ENCODE data around the gene KCNQ1OT1.
A peak's percentile ranks its signal among the peaks of the same experiment; 100 is the strongest.

Gene KCNQ1OT1

GRCh38 chr11:2698386-2699184 is 1.2 kb downstream of the KCNQ1OT1 start:
- Histone ChIP-seq H3K4me1 (ENCODE audit: low read length) (no peaks in the 10 kb centered on the region), H3K27ac (ENCODE audit: low read length) (no peak overlapping the region)

GRCh38 chr11:2697866-2698265 is 1.9 kb downstream of the KCNQ1OT1 start:
- DNase-seq: no peak
- no peaks in the 10 kb centered on the region for H3K9me3 ChIP-seq (replicated peaks; ENCODE audit: insufficient read depth, low read length)
- no peaks in the 10 kb centered on the region for H3K36me3 ChIP-seq (replicated peaks; ENCODE audit: insufficient read depth, low read length)
- no peaks in the 10 kb centered on the region for H3K4me1 ChIP-seq (ENCODE audit: low read length)
- no peaks in the 10 kb centered on the region for H3K27me3 ChIP-seq (replicated peaks; ENCODE audit: insufficient read depth, low read length)
- no peaks in the 10 kb centered on the region for H4K20me1 ChIP-seq (ENCODE audit: insufficient read depth, low read length)
- no peak for TF ChIP-seq EZH2 (optimal IDR thresholded peaks at IDR 0.05; ENCODE audit: low read depth, low read length)
- TF ChIP-seq CTCF (IDR thresholded peaks at IDR 0.05; ENCODE audit: low read length): no peak
- H2AFZ ChIP-seq (ENCODE audit: low read length): no peak overlapping the region
- H3K79me2 ChIP-seq (ENCODE audit: low read length): peaks cover 65% of the 10 kb centered on the region
- no peaks in the 10 kb centered on the region for H3K9me2 ChIP-seq (replicated peaks; ENCODE audit: insufficient read depth, low read length)
- H3K9ac ChIP-seq (ENCODE audit: low read length): no peak overlapping the region
- H3K4me2 ChIP-seq (ENCODE audit: low read depth, low read length): peak overlapping the region; percentile 53; the same call in 1 of the 2 replicates
- H3K27ac ChIP-seq (ENCODE audit: low read length): no peak overlapping the region
- no peaks in the 10 kb centered on the region for H3F3A ChIP-seq (ENCODE audit: insufficient read depth, low read length)
- no peak overlapping the region for H3K4me3 ChIP-seq (ENCODE audit: low read length)

More at GRCh38 chr11:2698386-2699184, 1.2 kb downstream of the KCNQ1OT1 start:
- H3K36me3 ChIP-seq (replicated peaks; ENCODE audit: insufficient read depth, low read length): no peaks in the 10 kb centered on the region
- no peaks in the 10 kb centered on the region for H3K27me3 ChIP-seq (replicated peaks; ENCODE audit: insufficient read depth, low read length)
- peak overlapping the region; percentile 65 for H3K4me3 ChIP-seq (ENCODE audit: low read length)
- TF ChIP-seq EZH2 (optimal IDR thresholded peaks at IDR 0.05; ENCODE audit: low read depth, low read length): no peak
- H3K9me2 ChIP-seq (replicated peaks; ENCODE audit: insufficient read depth, low read length): no peaks in the 10 kb centered on the region
- H3F3A ChIP-seq (ENCODE audit: insufficient read depth, low read length): no peaks in the 10 kb centered on the region
- H3K9ac ChIP-seq (ENCODE audit: low read length): peak overlapping the region; percentile 71; the same call in 1 of the 2 replicates
- no peaks in the 10 kb centered on the region for H3K9me3 ChIP-seq (replicated peaks; ENCODE audit: insufficient read depth, low read length)
- H2AFZ ChIP-seq (ENCODE audit: low read length): no peak overlapping the region
- no peak for DNase-seq
- peak overlapping the region; percentile 53 for H3K4me2 ChIP-seq (ENCODE audit: low read depth, low read length)
- peaks cover 62% of the 10 kb centered on the region for H3K79me2 ChIP-seq (ENCODE audit: low read length)
- H4K20me1 ChIP-seq (ENCODE audit: insufficient read depth, low read length): no peaks in the 10 kb centered on the region

- Histone ChIP-seq H3K4me1 (ENCODE audit: low read length) (no peaks in the 10 kb centered on the region), H3K27ac (ENCODE audit: low read length) (no peak overlapping the region), H3K9me2 (replicated peaks; ENCODE audit: insufficient read depth, low read length) (no peaks in the 10 kb centered on the region), H3K36me3 (replicated peaks; ENCODE audit: insufficient read depth, low read length) (no peaks in the 10 kb centered on the region), H3K27me3 (replicated peaks; ENCODE audit: insufficient read depth, low read length) (no peaks in the 10 kb centered on the region), H3K9me3 (replicated peaks; ENCODE audit: insufficient read depth, low read length) (no peaks in the 10 kb centered on the region), H3K4me2 (ENCODE audit: low read depth, low read length) (no peak overlapping the region), H3K4me3 (ENCODE audit: low read length) (no peak overlapping the region), H3F3A (ENCODE audit: insufficient read depth, low read length) (no peaks in the 10 kb centered on the region), H4K20me1 (ENCODE audit: insufficient read depth, low read length) (no peaks in the 10 kb centered on the region), H2AFZ (ENCODE audit: low read length) (no peak overlapping the region), H3K9ac (ENCODE audit: low read length) (no peak overlapping the region), H3K79me2 (ENCODE audit: low read length) (peaks cover 79% of the 10 kb centered on the region)
- TF ChIP-seq EZH2phosphoT487 (IDR thresholded peaks at IDR 0.05; ENCODE audit: low read length) (no peak), EZH2 (optimal IDR thresholded peaks at IDR 0.05; ENCODE audit: low read depth, low read length) (no peak), CTCF (IDR thresholded peaks at IDR 0.05; ENCODE audit: low read length) (no peak)
- no peak for DNase-seq
These were observed 3.3 kb downstream of the KCNQ1OT1 start for GRCh38 chr11:2696455-2696854.
